T-helper 1 cell treated with Interleukin-12 subunit alpha and Interleukin-12 subunit beta and Interleukin-4 antibody, amounts not matched to agents 30 ng/mL and 1 ng/mL, for 36 hours (primary cell): Measurements from ENCODE around the gene OR5A1. TPM values are rescaled to one million over a fixed set of nuclear protein-coding genes. Genes with fewer than 3 reads are reported as not detected.

Source experiments
- intact Hi-C: fragments of 100-400 bp; cut with micrococcal nuclease; formaldehyde crosslinking; loops from one replicate; pipeline ENCODE4 v1.15.1; 2024
- total RNA-seq: library from RNA; stranded (reverse); gene quantifications from 2 replicates; pipeline ENCODE4 v1.2.3, GENCODE V29; 2022

The OR5A1 gene
- total RNA-seq, 1 donor from 2014 or later: not detected

GRCh38 chr11:59475176-59475575 is 38.9 kb downstream of the OR5A1 start:
- intact Hi-C loops: no loop called here

- intact Hi-C loops: no loop called here
These were observed 43.6 kb downstream of the OR5A1 start for GRCh38 chr11:59479906-59480305.

GRCh38 chr11:59480359-59480758 is 44.1 kb downstream of the OR5A1 start:
- intact Hi-C loops: no loop called here

Other genes starting within 250 kb of the OR5A1 start
- not detected in 2 replicates for gene MPEG1, start 223.5 kb upstream of the OR5A1 start, total RNA-seq
- not detected in 2 replicates for gene OR5AN1, start 77.6 kb upstream of the OR5A1 start, total RNA-seq
- not detected in 2 replicates for gene OR5A2, start 10.1 kb upstream of the OR5A1 start, total RNA-seq
- not detected in 2 replicates for gene OR4D6, start 20.5 kb downstream of the OR5A1 start, total RNA-seq
- not detected in 2 replicates for gene OR4D10, start 36.8 kb downstream of the OR5A1 start, total RNA-seq
- not detected in 2 replicates for gene OR4D11, start 67.1 kb downstream of the OR5A1 start, total RNA-seq
- not detected in 2 replicates for gene OR4D9, start 75.1 kb downstream of the OR5A1 start, total RNA-seq
- 39.8 and 45.7 TPM in 2 replicates for gene OSBP, start 179.3 kb downstream of the OR5A1 start, total RNA-seq
- gene PATL1, start 232.6 kb downstream of the OR5A1 start, total RNA-seq: 57.6 and 60.8 TPM in 2 replicates